H1 (cell line): ENCODE measurements around the gene THAP5. TPM values are rescaled to one million over a fixed set of nuclear protein-coding genes. Genes with fewer than 3 reads are reported as not detected.

Source experiments
- CTCF ChIA-PET: fragments of 300-600 bp; sonication (Branson Sonifier 250); formaldehyde crosslinking; loops from one replicate; lab custom pipeline; 2021; ENCODE audit not compliant: partially characterized antibody; lab: Charles Lee
- POLR2A ChIA-PET: fragments of 300-600 bp; sonication (Branson Sonifier 250); formaldehyde crosslinking; loops from one replicate; lab custom pipeline; 2021; ENCODE audit warnings: inconsistent platforms; ENCODE audit not compliant: partially characterized antibody; lab: Charles Lee
- DNase-seq, 2 experiments: peaks; one replicate each; pipeline versions ENCODE4 v3.0.0 to v3.0.0-alpha.2; 2010 to 2022; ENCODE audit warnings: low spot score in 2 of 2, low read depth in 1 of 2, mixed read lengths in 1 of 2
- FAIRE-seq: peaks from 2 replicates; lab custom pipeline; 2011; peaks lifted over from hg19 to GRCh38; lab: Jason Lieb, UNC
- H2AFZ ChIP-seq: 2 replicates; pipeline ENCODE4 v1.8.1; 2012; ENCODE audit warnings: low read length, inconsistent platforms
- H2AK5ac ChIP-seq: 2 replicates; pipeline ENCODE4 v1.6.1; 2013; ENCODE audit warnings: low read depth, low read length
- H2BK120ac ChIP-seq: replicated peaks from 2 replicates; pipeline ENCODE3; 2013; ENCODE audit warnings: low read depth, low read length, inconsistent platforms
- H2BK12ac ChIP-seq: 2 replicates; pipeline ENCODE4 v1.6.1; 2013; ENCODE audit warnings: low read depth, low read length
- H2BK15ac ChIP-seq: 2 replicates; pipeline ENCODE4 v1.6.1; 2013; ENCODE audit warnings: low read length
- H2BK20ac ChIP-seq: 2 replicates; pipeline ENCODE4 v1.6.1; 2013; ENCODE audit warnings: low read length
- H2BK5ac ChIP-seq: 2 replicates; pipeline ENCODE4 v1.6.1; 2013; ENCODE audit warnings: low read depth, low read length
- H3K14ac ChIP-seq: 2 replicates; pipeline ENCODE4 v1.6.1; 2013; ENCODE audit warnings: inconsistent platforms; ENCODE audit not compliant: insufficient read length
- H3K18ac ChIP-seq: 2 replicates; pipeline ENCODE4 v1.6.1; 2013; ENCODE audit warnings: low read length; ENCODE audit errors: extremely low read depth
- H3K23ac ChIP-seq: 2 replicates; pipeline ENCODE4 v1.6.1; 2013; ENCODE audit warnings: inconsistent platforms; ENCODE audit not compliant: insufficient read length
- H3K23me2 ChIP-seq: 2 replicates; pipeline ENCODE4 v1.6.1; 2013; ENCODE audit warnings: low read depth, low read length
- H3K27ac ChIP-seq: 2 replicates; pipeline ENCODE4 v1.6.1; 2011; ENCODE audit warnings: low read depth, low read length, inconsistent platforms
- H3K27me3 ChIP-seq, 4 experiments: replicated peaks in 1 of 4; 1 replicate in 1 of 4; 2 replicates in 3 of 4; pipeline versions ENCODE4 v1.6.1 to v1.8.1; 2011 to 2013; ENCODE audit warnings: low read length in 3 of 4, mild to moderate bottlenecking in 3 of 4, inconsistent platforms in 2 of 4, mixed read lengths in 2 of 4, moderate library complexity in 1 of 4; ENCODE audit not compliant: control insufficient read depth in 3 of 4, insufficient read depth in 3 of 4; ENCODE audit errors: extremely low read depth in 1 of 4
- H3K36me3 ChIP-seq, 4 experiments: 2 replicates each; pipeline versions ENCODE4 v1.6.1 to v1.8.1; 2011 to 2013; ENCODE audit warnings: mild to moderate bottlenecking in 4 of 4, low read length in 3 of 4, moderate library complexity in 2 of 4, control low read depth in 1 of 4, inconsistent platforms in 1 of 4; ENCODE audit not compliant: insufficient read depth in 4 of 4, control insufficient read depth in 2 of 4
- H3K4ac ChIP-seq: replicated peaks from 2 replicates; pipeline ENCODE3; 2013; ENCODE audit warnings: low read length, low read depth, mixed read lengths, inconsistent platforms; ENCODE audit not compliant: insufficient read length
- H3K4me1 ChIP-seq, 4 experiments: replicated peaks in 1 of 4; 1 replicate in 1 of 4; 2 replicates in 3 of 4; pipeline versions ENCODE4 v1.6.1 to v1.8.1; 2011 to 2013; ENCODE audit warnings: low read length in 3 of 4, inconsistent platforms in 2 of 4, mixed read lengths in 1 of 4; ENCODE audit not compliant: insufficient read depth in 4 of 4, control insufficient read depth in 3 of 4
- H3K4me2 ChIP-seq, 2 experiments: 2 replicates each; pipeline versions ENCODE4 v1.6.1 to v1.8.1; 2011 to 2013; ENCODE audit warnings: low read depth in 2 of 2, low read length in 2 of 2, control low read depth in 1 of 2, inconsistent platforms in 1 of 2, mild to moderate bottlenecking in 1 of 2; ENCODE audit not compliant: insufficient read depth in 1 of 2
- H3K4me3 ChIP-seq, 4 experiments: fragments of 200-600, 300-600 bp in 1 of 4; sonication (generic), shearing (Covaris generic), sonication (Bioruptor Twin) in 1 of 4; 2 replicates each; pipeline versions ENCODE4 v1.5.1 to v1.8.1; 2011 to 2016; ENCODE audit warnings: low read length in 4 of 4, low read depth in 3 of 4, control low read depth in 2 of 4, inconsistent platforms in 2 of 4, mild to moderate bottlenecking in 2 of 4, mixed read lengths in 1 of 4, moderate library complexity in 1 of 4; ENCODE audit not compliant: insufficient read depth in 2 of 4; ENCODE audit errors: extremely low read depth in 1 of 4
- H3K56ac ChIP-seq: replicated peaks from 2 replicates; pipeline ENCODE3; 2013; ENCODE audit warnings: low read depth, mild to moderate bottlenecking, mixed read lengths, low read length, inconsistent platforms; ENCODE audit not compliant: insufficient read length
- H3K79me1 ChIP-seq: 2 replicates; pipeline ENCODE4 v1.6.1; 2013; ENCODE audit warnings: low read depth, low read length, control low read depth
- H3K79me2 ChIP-seq, 2 experiments: 2 replicates each; pipeline versions ENCODE4 v1.6.1 to v1.8.1; 2012 to 2013; ENCODE audit warnings: low read length in 2 of 2, mild to moderate bottlenecking in 2 of 2, inconsistent platforms in 1 of 2; ENCODE audit not compliant: insufficient read depth in 2 of 2, control insufficient read depth in 1 of 2
- H3K9ac ChIP-seq, 4 experiments: replicated peaks in 1 of 4; 1 replicate in 1 of 4; 2 replicates in 3 of 4; pipeline versions ENCODE4 v1.6.1 to v1.8.1; 2011 to 2013; ENCODE audit warnings: low read depth in 3 of 4, low read length in 3 of 4, control low read depth in 2 of 4, mild to moderate bottlenecking in 2 of 4, moderate library complexity in 2 of 4, inconsistent platforms in 1 of 4; ENCODE audit errors: extremely low read depth in 1 of 4
- H3K9me3 ChIP-seq, 2 experiments: 2 replicates each; pipeline versions ENCODE4 v1.6.1 to v1.8.1; 2012 to 2013; ENCODE audit warnings: mild to moderate bottlenecking in 2 of 2, moderate library complexity in 2 of 2, control low read depth in 1 of 2, inconsistent platforms in 1 of 2, low read depth in 1 of 2, low read length in 1 of 2, mixed read lengths in 1 of 2; ENCODE audit not compliant: insufficient read depth in 2 of 2
- H4K20me1 ChIP-seq, 2 experiments: replicated peaks in 1 of 2; 2 replicates each; pipeline versions ENCODE3 to v1.8.1; 2011 to 2013; ENCODE audit warnings: inconsistent platforms in 2 of 2, low read length in 2 of 2, mild to moderate bottlenecking in 1 of 2; ENCODE audit not compliant: insufficient read depth in 2 of 2, control insufficient read depth in 1 of 2
- H4K5ac ChIP-seq: 2 replicates; pipeline ENCODE4 v1.6.1; 2013; ENCODE audit warnings: low read length, low read depth, mixed read lengths, inconsistent platforms; ENCODE audit not compliant: insufficient read length
- H4K8ac ChIP-seq: 2 replicates; pipeline ENCODE4 v1.8.0; 2013; ENCODE audit warnings: mild to moderate bottlenecking, moderate library complexity, low read length, inconsistent platforms; ENCODE audit not compliant: insufficient read depth; ENCODE audit errors: extremely low read depth
- H4K91ac ChIP-seq: replicated peaks from 2 replicates; pipeline ENCODE3; 2013; ENCODE audit warnings: low read length, mixed read lengths, inconsistent platforms; ENCODE audit not compliant: insufficient read length
- ASH2L ChIP-seq: fragments of 200-600, 300-600 bp; sonication (generic); IDR thresholded peaks from one replicate; pipeline ENCODE4 v1.7.1; 2017; ENCODE audit warnings: low read length
- BCL11A ChIP-seq, 2 experiments: IDR thresholded peaks; one replicate each; pipeline ENCODE4 v1.6.1; 2011; ENCODE audit warnings: low read depth in 2 of 2, low read length in 2 of 2, mild to moderate bottlenecking in 2 of 2
- CTBP2 ChIP-seq: IDR thresholded peaks from 2 replicates; pipeline ENCODE4 v1.7.0; 2011; ENCODE audit warnings: borderline replicate concordance, mild to moderate bottlenecking, moderate library complexity, mixed read lengths, low read length; ENCODE audit not compliant: insufficient read depth, insufficient read length
- EZH2 ChIP-seq: fragments of 200-600 bp; sonication (generic); IDR thresholded peaks from 2 replicates; pipeline ENCODE4 v1.7.1; 2012; ENCODE audit warnings: low read depth, mild to moderate bottlenecking, moderate library complexity, low read length, inconsistent platforms; ENCODE audit not compliant: severe bottlenecking
- HDAC2 ChIP-seq, 2 experiments: fragments of 300-600 bp in 1 of 2; sonication (generic) in 1 of 2; IDR thresholded peaks; 2 replicates each; pipeline ENCODE4 v1.6.1; 2011 to 2012; ENCODE audit warnings: low read depth in 2 of 2, low read length in 2 of 2, mild to moderate bottlenecking in 2 of 2, moderate library complexity in 2 of 2, borderline replicate concordance in 1 of 2, inconsistent platforms in 1 of 2
- MAFK ChIP-seq: IDR thresholded peaks from 2 replicates; pipeline ENCODE4 v1.6.1; 2012; ENCODE audit warnings: low read depth, mild to moderate bottlenecking, improper control_type of control experiment, low read length
- POU5F1 ChIP-seq: IDR thresholded peaks from 2 replicates; pipeline ENCODE4 v1.6.1; 2011; ENCODE audit warnings: low read depth, mild to moderate bottlenecking, low read length, moderate library complexity
- RXRA ChIP-seq: IDR thresholded peaks from 2 replicates; pipeline ENCODE4 v1.6.1; 2011; ENCODE audit warnings: low read depth, mild to moderate bottlenecking, low read length, moderate library complexity; ENCODE audit not compliant: insufficient read depth
- SRF ChIP-seq: IDR thresholded peaks from 2 replicates; pipeline ENCODE4 v1.6.1; 2011; ENCODE audit warnings: mild to moderate bottlenecking, low read depth, low read length, moderate library complexity
- ZNF274 ChIP-seq: IDR thresholded peaks from 2 replicates; pipeline ENCODE4 v1.7.0; 2012; ENCODE audit warnings: low read length, borderline replicate concordance; ENCODE audit errors: extremely low read depth
- WGBS, 2 experiments: shearing (Covaris generic) in 1 of 2; methylation state at CpG; one replicate each; pipeline versions ENCODE4 v1.1.6 to v1.1.7; 2013 to 2015; ENCODE audit warnings: low lambda C conversion rate in 2 of 2, mixed read lengths in 2 of 2, inconsistent platforms in 1 of 2, low coverage in 1 of 2, missing lambda C conversion rate in 1 of 2; ENCODE audit not compliant: insufficient replicate concordance in 2 of 2, insufficient coverage in 1 of 2, insufficient read length in 1 of 2; ENCODE audit errors: extremely low coverage in 1 of 2, missing lambda C conversion rate in 1 of 2; 5-methylcytosine and 5-hydroxymethylcytosine counted together
- polyA plus RNA-seq, 7 experiments: library from polyadenylated mRNA; depleted of rRNA in 3 of 7; stranded (reverse) in 5 of 7; unstranded in 2 of 7; fragments of >200 nt in 5 of 7; fragments of 200-250 nt in 2 of 7; gene quantifications; 1 replicate in 5 of 7; 2 replicates in 1 of 7; 4 replicates in 1 of 7; pipeline versions ENCODE4 v1.2.1 to v1.2.3, GENCODE V29; 2011 to 2013; ENCODE audit warnings: missing spikeins in 2 of 7, mixed read lengths in 2 of 7
- total RNA-seq: library from RNA; stranded (reverse); fragmentation: NEBNext Ultra II Directional; extraction: Animal tissue kit (Norgen Biotek cat#: 25700); gene quantifications from 2 replicates; pipeline ENCODE4 v1.2.1, GENCODE V29; 2021
- TF ChIP-seq, protein P1 (sequence below): IDR thresholded peaks from 2 replicates; pipeline ENCODE4 v1.6.1; 2011; ENCODE audit warnings: low read depth, mild to moderate bottlenecking, low read length; ENCODE audit not compliant: insufficient read depth
- TF ChIP-seq, protein P2 (sequence below): IDR thresholded peaks from 2 replicates; pipeline ENCODE4 v1.6.1; 2011; ENCODE audit warnings: low read length, improper control_type of control experiment

Gene THAP5
- total and polyA plus RNA-seq, 2 of the 8 experiments (the other 6 are each of a cell fraction or from before 2014, with no cell fraction given): 3.9 to 24.2 TPM

DNA sequence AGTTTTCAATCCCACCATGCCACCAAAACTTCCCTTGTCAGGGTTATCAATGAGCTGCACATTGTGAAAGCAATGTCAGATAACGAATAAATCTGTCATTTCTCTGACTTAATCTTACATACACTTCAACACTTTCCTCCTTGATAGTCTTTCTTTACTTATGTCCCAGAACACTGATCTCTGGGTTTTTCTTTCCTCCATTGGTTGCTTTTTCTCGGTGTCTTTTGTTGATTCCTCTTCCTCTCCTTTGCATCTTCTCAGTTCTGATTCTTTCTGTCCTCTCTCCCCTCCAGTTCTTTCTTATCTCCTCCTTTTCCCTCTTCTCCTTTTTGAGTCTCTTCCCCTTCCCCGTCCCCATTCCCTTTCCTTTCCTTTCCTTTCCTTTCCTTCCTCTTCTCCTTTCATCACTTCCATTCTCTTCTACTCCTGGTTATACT, 16.8 kb upstream of the THAP5 start:
- H3K14ac ChIP-seq: no peak overlapping the region
- WGBS, 2 experiments: 86% methylated on average over 2 of the region's 3 CpGs; no CpG with 5 or more reads in 1 of the 2 experiments
- no peaks in the 10 kb centered on the region for H3K27me3 ChIP-seq
- no peak overlapping the region for H2AFZ ChIP-seq
- ChIA-PET CTCF (no interaction called here), POLR2A (no interaction called here)
- no peaks in the 10 kb centered on the region for H3K79me1 ChIP-seq
- H4K91ac ChIP-seq: no peak overlapping the region
- no peak overlapping the region for H3K4me3 ChIP-seq
- H3K9ac ChIP-seq: no peak overlapping the region
- H3K23ac ChIP-seq: no peak overlapping the region
- no peak overlapping the region for H3K18ac ChIP-seq
- no peaks in the 10 kb centered on the region for H3K9me3 ChIP-seq
- H2BK120ac ChIP-seq: no peak overlapping the region
- H2BK15ac ChIP-seq: no peak overlapping the region
- no peak overlapping the region for H3K4me2 ChIP-seq
- H3K56ac ChIP-seq: no peak overlapping the region
- peaks cover 0 to 7% (median 6%) of the 10 kb centered on the region in 4 experiments; a peak in 3 of 7 replicates for H3K4me1 ChIP-seq
- no peak overlapping the region for H2BK12ac ChIP-seq
- no peaks in the 10 kb centered on the region for H3K79me2 ChIP-seq
- no peak overlapping the region for H2BK20ac ChIP-seq
- H4K8ac ChIP-seq: no peak overlapping the region
- DNase-seq: no peak
- no peak overlapping the region for H3K27ac ChIP-seq
- H2BK5ac ChIP-seq: no peak overlapping the region
- H4K20me1 ChIP-seq: no peaks in the 10 kb centered on the region
- H3K23me2 ChIP-seq: no peaks in the 10 kb centered on the region; the same call in 1 of the 2 replicates
- no peak overlapping the region for H4K5ac ChIP-seq
- H3K36me3 ChIP-seq: no peaks in the 10 kb centered on the region
- no peak overlapping the region for H3K4ac ChIP-seq
- FAIRE-seq: no peak
- H2AK5ac ChIP-seq: no peak overlapping the region
- TF ChIP-seq BCL11A (IDR thresholded peaks at IDR 0.05; ENCODE audit: low read depth in 2 of 2, low read length in 2 of 2): no peak
- no peak for TF ChIP-seq ZNF274
- TF ChIP-seq, protein P1, sequence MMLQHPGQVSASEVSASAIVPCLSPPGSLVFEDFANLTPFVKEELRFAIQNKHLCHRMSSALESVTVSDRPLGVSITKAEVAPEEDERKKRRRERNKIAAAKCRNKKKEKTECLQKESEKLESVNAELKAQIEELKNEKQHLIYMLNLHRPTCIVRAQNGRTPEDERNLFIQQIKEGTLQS: no peak
- TF ChIP-seq POU5F1: no peak
- no peak for TF ChIP-seq ASH2L
- TF ChIP-seq HDAC2 (IDR thresholded peaks at IDR 0.05; ENCODE audit: borderline replicate concordance in 1 of 2, low read depth in 2 of 2, low read length in 2 of 2): no peak
- TF ChIP-seq, protein P2, sequence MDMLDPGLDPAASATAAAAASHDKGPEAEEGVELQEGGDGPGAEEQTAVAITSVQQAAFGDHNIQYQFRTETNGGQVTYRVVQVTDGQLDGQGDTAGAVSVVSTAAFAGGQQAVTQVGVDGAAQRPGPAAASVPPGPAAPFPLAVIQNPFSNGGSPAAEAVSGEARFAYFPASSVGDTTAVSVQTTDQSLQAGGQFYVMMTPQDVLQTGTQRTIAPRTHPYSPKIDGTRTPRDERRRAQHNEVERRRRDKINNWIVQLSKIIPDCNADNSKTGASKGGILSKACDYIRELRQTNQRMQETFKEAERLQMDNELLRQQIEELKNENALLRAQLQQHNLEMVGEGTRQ: no peak
- TF ChIP-seq MAFK: no peak
- no peak for TF ChIP-seq CTBP2
- TF ChIP-seq SRF: no peak
- no peak for TF ChIP-seq EZH2
- TF ChIP-seq RXRA: no peak
